Inflammatory macrophage treated with lipopolysaccharide for 1 hour (primary cell): ENCODE data around the gene UPP2.

Experiments
- DNase-seq, 2 donors: peaks; one replicate each; pipeline ENCODE4 v3.0.0-alpha.2; 2020 to 2022

Gene UPP2

DNA sequence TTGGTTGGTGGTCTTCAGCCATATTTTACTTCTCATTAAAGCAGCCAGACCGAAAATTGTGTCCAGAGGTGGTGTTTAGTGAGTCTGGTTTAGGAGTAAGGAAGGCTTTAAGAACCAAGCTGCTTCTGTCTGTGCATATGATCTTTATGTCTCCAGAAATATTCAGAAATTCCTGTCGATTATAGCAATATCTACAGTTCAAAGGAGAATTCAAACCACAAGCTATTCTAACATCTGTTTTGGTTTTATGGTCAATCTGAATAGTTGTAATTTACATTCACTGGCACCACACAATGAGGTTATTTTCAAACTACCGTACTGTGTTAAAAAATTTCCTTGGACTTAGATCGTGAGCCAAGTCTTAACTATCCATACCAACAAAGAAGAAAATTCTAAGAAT, 11.3 kb downstream of the UPP2 start:
- DNase-seq, result no peak

DNA sequence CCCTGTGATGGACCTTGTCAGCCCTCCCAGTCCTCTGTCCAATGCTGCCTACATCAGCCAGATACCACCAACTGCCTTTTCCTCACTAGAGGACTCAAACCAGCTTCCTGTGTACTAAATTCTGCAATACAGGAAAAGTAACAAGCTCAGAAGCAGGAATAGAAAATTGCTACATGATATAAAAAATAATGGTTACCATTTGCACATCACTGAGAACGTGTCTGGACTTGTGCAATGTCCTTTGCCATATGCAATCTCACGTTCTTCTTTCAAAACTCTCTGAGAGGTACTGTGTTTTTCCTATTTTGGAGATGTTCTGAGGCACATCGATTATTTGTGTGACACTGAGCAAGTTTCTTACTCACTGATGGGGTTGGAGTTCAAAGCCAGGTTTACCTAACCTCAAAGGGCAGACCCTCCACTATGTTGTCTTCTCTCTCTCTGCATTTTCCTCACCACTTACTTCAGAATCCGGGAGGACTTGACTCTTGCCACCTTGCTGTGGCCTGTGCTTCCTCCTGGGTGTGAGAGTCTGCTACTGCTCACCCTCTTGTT, 12.1 kb downstream of the UPP2 start:
- DNase-seq, result peak in 1 of 2 donors; percentile 54

GRCh38 chr2:158114516-158114915, 12.8 kb downstream of the UPP2 start:
- DNase-seq, result no peak

DNA sequence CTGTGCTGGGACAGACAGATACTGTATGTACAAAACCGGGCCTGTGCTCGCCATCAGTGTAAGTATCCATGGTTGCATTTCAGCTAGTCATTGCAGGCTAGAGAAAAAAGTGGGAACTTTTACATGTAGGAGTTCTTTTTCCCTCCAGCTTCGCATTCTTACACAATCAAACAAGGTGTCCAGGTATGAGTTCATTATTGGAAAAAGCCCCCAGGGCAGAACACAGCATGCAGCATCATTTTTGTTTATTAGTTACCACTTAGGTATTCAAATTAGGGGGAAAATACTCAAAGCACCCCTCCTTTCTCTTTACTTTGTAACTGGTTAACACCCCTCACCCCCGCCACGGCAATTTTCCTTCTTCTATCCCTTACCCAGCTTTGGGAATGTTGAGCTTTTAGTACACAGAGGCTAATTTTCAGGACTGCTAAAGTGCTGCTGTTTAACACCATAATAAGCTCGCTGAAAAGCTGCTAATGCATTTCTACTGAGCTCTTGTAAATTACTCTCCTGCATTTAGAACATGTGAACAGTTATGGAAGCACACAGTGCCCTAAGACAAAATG, 13.6 kb downstream of the UPP2 start:
- no peak for DNase-seq

- peak; percentile 37 to 64 for DNase-seq
Observed at GRCh38 chr2:158116936-158117335, 15.3 kb downstream of the UPP2 start.

GRCh38 chr2:158120102-158120501, 18.4 kb downstream of the UPP2 start:
- DNase-seq, result no peak

- no peak for DNase-seq
Observed at GRCh38 chr2:158120664-158121641, 19.3 kb downstream of the UPP2 start.

DNA sequence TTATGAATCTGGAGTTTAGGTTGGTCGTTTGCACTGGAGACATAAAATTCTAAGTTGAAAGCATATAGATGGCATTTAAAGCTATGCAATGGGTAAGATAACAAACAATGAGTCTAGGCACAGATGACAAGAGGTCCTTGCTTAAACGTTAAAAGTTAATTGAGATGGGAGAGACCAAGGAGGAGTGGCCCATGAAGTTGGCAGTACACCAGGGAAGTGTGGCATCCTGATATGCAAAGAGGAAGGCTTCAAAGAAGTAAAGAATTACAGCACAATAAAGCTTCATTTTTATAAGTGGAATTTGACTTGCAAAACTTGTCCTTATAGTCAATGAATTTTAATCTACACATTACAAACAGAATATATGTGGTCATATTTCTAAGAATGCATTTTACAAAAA, 23.2 kb downstream of the UPP2 start:
- no peak for DNase-seq

DNA sequence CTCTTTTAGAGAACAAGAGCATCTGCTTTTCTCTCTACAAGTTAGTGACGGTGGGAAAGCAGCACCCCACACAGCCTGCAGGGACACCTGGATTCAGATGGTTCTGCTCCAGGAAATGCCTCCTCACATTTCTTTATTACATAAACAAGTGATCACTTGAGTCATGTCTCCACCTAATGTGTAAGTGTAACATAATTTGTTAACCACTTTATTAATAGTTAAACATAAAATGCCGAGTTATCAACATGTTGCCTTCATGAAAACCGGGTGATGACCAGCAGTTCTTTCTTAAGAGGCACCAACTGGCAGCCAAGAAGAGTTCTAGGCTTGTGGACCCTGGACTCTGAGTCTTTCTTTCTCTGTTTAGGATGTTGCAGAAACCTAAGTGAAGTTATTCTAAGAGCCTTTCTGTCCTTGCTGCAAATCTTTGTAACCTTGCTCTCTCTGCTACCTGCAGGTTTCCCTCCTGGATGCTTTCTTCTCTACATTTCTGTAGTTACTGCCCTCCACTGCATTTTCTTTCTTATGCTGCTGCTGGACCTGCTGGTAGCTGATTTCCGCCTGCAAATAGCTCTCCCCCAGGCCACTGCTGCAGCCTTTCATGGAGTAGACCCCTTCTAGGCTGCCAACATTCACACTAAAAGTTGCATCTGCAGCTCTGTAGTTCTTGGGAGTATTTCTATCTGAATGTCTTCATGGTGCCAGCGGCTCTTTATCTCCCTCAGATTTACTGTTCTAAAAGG, 24.3 kb downstream of the UPP2 start:
- DNase-seq, result no peak

DNA sequence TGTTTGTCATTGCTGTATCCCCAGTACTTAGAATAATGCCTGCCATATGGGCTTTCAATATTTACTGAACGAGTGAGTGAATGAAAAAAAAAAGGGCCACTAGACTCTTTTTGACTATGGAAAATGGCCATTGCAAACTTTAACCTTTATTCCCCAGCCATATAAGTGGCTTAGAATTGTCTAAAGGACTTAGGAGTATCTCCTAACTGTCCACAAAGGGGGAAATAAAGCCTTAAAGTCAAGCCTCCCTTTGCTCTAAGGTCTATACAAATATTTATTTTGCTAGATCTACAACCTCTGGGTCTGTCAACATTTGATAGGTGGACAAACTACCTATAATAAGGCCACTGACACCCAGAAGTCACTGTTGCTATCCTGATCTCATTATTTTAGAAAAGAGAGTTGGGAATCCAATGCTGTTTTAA, 25.7 kb downstream of the UPP2 start:
- DNase-seq, result no peak

DNA sequence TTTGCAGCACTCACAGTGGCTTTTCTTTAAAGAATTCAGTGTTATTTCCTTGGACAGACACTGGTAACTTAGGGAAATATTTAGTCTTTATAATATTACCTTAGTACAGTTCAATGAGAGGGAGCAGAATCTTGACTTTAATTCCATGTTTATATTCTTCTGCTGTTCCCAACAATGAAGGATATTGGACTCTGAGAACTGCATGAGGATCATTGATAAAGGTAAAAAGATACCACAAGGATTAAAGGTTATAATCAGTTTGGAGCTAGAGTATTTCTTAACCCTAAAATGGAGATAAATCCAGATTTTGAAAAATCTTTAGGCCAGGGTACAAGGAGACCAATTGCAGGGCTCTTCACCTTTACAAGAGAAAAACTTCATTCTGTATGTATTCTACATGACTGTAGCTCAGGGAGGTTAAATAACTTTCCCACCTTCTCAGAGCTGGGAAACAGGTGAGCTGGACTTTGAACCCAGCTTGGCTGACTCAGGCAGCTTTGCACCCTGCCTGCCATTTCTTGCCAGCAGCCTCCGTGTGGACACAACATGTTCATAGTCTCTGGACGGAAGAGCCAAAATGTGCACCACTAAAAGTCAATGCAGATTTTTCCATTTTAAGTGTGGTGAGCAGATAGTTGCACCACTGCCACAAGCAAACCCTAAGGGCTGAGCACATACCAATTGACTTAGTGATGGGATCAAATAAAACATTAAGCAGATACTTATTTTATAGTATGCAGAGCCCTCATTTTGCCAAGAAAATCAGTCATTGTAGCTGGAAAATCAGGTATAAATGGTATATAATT, 26.7 kb downstream of the UPP2 start:
- DNase-seq, result no peak

- no peak for DNase-seq
Observed at GRCh38 chr2:158129037-158129436, 27.4 kb downstream of the UPP2 start.

GRCh38 chr2:158130832-158131473, 29.3 kb downstream of the UPP2 start:
- DNase-seq, result no peak

DNA sequence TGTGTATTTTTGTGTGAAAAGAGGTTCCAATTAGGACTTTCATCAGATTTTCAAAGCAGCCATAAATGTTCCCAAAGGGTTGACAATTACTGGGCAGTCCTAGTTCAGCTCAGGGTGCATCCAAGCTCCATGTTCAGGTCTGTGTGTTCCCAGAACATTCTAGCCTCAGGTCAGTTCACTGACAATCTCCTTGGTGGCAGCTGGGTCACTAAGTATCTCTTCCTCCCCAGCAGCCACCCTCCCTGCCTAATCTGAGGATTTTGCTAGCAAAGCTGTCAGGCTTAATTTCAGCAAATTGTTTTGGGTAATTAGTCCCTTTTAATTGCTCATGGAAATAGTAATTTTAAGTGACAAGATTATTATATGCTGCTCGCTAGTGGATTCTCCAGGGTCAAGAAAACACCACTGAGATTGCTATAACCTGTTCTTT, 29.8 kb downstream of the UPP2 start:
- DNase-seq, result no peak

- DNase-seq, result no peak
Observed at GRCh38 chr2:158131919-158132566, 30.4 kb downstream of the UPP2 start.

DNA sequence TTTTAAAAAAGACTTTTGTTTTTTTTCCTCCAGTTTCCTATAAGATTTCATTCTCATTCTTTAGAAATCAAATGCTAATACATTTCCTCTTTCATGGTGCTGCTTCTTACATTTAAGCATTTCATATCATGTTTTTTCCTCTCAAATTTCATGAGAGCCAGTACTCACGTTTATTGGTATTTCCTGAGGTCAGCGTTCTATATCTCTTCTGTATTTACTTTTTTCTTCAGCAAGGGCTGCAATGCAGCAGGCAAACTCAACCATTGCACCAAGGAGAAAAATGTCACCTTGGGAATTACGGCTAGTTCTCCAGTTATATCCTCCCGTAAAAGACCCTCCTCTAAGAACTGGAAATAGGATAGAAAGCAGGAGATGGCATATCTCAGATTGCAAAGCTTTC, 32.4 kb downstream of the UPP2 start:
- no peak for DNase-seq

- DNase-seq, result no peak
Observed at GRCh38 chr2:158134655-158135054, 33.0 kb downstream of the UPP2 start.

- no peak for DNase-seq
Observed at GRCh38 chr2:158135096-158135495, 33.4 kb downstream of the UPP2 start.

- DNase-seq, result no peak
Observed at GRCh38 chr2:158138255-158138654, 36.6 kb downstream of the UPP2 start.

- DNase-seq, result no peak
Observed at GRCh38 chr2:158140201-158140600, 38.5 kb downstream of the UPP2 start.

DNA sequence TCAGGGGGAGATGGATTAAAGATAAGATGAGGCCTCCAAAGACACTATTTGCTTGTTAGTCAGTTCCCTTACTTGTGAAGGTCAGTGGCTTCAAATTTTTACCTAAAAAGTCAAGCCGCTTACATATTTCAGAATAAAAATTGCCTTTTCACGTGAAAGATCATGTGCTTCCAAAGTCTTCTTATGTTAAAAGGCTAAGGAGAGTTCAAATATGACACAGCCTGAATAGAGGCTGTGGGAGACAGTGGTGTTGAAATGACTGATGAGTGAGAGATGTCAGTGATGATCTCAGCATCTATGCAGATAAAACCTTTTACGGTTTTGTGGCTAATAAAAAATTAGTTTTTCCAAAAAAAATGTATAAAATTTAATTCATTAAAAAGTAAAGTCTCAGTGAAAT, 40.5 kb downstream of the UPP2 start:
- DNase-seq, result peak; percentile 2 to 23
